HepG2 (cell line): ENCODE measurements around the gene TTLL1. TPM values are rescaled to one million over a fixed set of nuclear protein-coding genes. Genes with fewer than 3 reads are reported as not detected.

ENCODE experiments used
- ATF2 ChIP-seq: sonication (generic); formaldehyde crosslinking; IDR thresholded peaks from 2 replicates; pipeline ENCODE4 v1.4.0; 2020; ENCODE audit warnings: missing genetic modification reagents
- CBFB ChIP-seq: sonication (generic); formaldehyde crosslinking; IDR thresholded peaks from 2 replicates; pipeline ENCODE4 v1.4.0; 2020; ENCODE audit warnings: missing genetic modification reagents
- CCDC6 ChIP-seq: sonication (generic); formaldehyde crosslinking; IDR thresholded peaks from 2 replicates; pipeline ENCODE4 v1.8.1; 2022; ENCODE audit warnings: mild to moderate bottlenecking, missing genetic modification reagents, moderate library complexity
- E2F2 ChIP-seq: sonication (generic); formaldehyde crosslinking; IDR thresholded peaks from 2 replicates; pipeline ENCODE4 v1.4.0; 2020; ENCODE audit warnings: missing genetic modification reagents, borderline replicate concordance
- MTF2 ChIP-seq: sonication (generic); formaldehyde crosslinking; IDR thresholded peaks from 2 replicates; pipeline ENCODE4 v1.5.0; 2020; ENCODE audit warnings: missing genetic modification reagents, borderline replicate concordance
- NR1H2 ChIP-seq: sonication (generic); formaldehyde crosslinking; IDR thresholded peaks from 2 replicates; pipeline ENCODE4 v1.8.1; 2022; ENCODE audit warnings: low read depth, missing genetic modification reagents, borderline replicate concordance
- PBX2 ChIP-seq: IDR thresholded peaks from 2 replicates; pipeline ENCODE4 v1.6.1; 2016; ENCODE audit warnings: control low read depth
- RFXANK ChIP-seq: IDR thresholded peaks from 2 replicates; pipeline ENCODE4 v1.6.1; 2016
- SMC3 ChIP-seq: IDR thresholded peaks from 2 replicates; pipeline ENCODE4 v1.6.1; 2011; ENCODE audit warnings: low read length, improper control_type of control experiment
- SP140L ChIP-seq: sonication (generic); formaldehyde crosslinking; IDR thresholded peaks from 2 replicates; pipeline ENCODE4 v1.4.0; 2020; ENCODE audit warnings: missing genetic modification reagents, borderline replicate concordance
- ZBTB49 ChIP-seq: sonication (generic); formaldehyde crosslinking; IDR thresholded peaks from 2 replicates; pipeline ENCODE4 v1.4.0; 2020; ENCODE audit warnings: missing genetic modification reagents, borderline replicate concordance
- ZBTB8A ChIP-seq: sonication (generic); formaldehyde crosslinking; IDR thresholded peaks from 2 replicates; pipeline ENCODE4 v1.4.0; 2020; ENCODE audit warnings: mild to moderate bottlenecking, low read depth, missing genetic modification reagents, borderline replicate concordance
- ZNF143 ChIP-seq: sonication (generic); formaldehyde crosslinking; IDR thresholded peaks from 2 replicates; pipeline ENCODE4 v1.4.0; 2020; ENCODE audit warnings: missing genetic modification reagents
- ZNF441 ChIP-seq: sonication (generic); formaldehyde crosslinking; IDR thresholded peaks from 2 replicates; pipeline ENCODE4 v1.7.0; 2021; ENCODE audit warnings: missing genetic modification reagents, borderline replicate concordance
- ZNF468 ChIP-seq: sonication (generic); formaldehyde crosslinking; IDR thresholded peaks from 2 replicates; pipeline ENCODE4 v1.8.0; 2022; ENCODE audit warnings: mild to moderate bottlenecking, moderate library complexity, missing genetic modification reagents
- ZNF776 ChIP-seq: sonication (generic); formaldehyde crosslinking; IDR thresholded peaks from 2 replicates; pipeline ENCODE4 v1.4.0; 2020; ENCODE audit warnings: mild to moderate bottlenecking, missing genetic modification reagents
- ZNF782 ChIP-seq: sonication (generic); formaldehyde crosslinking; IDR thresholded peaks from 2 replicates; pipeline ENCODE4 v1.4.0; 2020; ENCODE audit warnings: missing genetic modification reagents, mild to moderate bottlenecking, borderline replicate concordance
- ZNF841 ChIP-seq: sonication (generic); formaldehyde crosslinking; IDR thresholded peaks from 2 replicates; pipeline ENCODE4 v1.8.1; 2023; ENCODE audit warnings: missing genetic modification reagents, borderline replicate concordance
- polyA plus RNA-seq, 8 experiments: library from polyadenylated mRNA; depleted of rRNA in 3 of 8; stranded (reverse) in 7 of 8; unstranded in 1 of 8; fragments of >200 nt; fragmentation: Illumina TruSeq in 4 of 8; extraction: Trizol in 4 of 8; gene quantifications; 2 replicates each; pipeline versions ENCODE4 v1.2.1 to v1.2.3, GENCODE V29; 2011 to 2016; ENCODE audit warnings: low read depth in 4 of 8, missing spikeins in 1 of 8, mixed read lengths in 1 of 8; ENCODE audit not compliant: insufficient read depth in 1 of 8
- total RNA-seq, 5 experiments: library from RNA; depleted of rRNA; stranded (reverse); fragments of >200 nt; fragmentation: Illumina TruSeq; extraction: Trizol; gene quantifications; 2 replicates each; pipeline ENCODE4 v1.2.3, GENCODE V29; 2016; ENCODE audit warnings: low read depth in 1 of 5

Gene TTLL1
- total and polyA plus RNA-seq, 2 of the 13 experiments (the other 11 are each of a cell fraction or from before 2014, with no cell fraction given): 1.6 to 5.3 TPM

- TF ChIP-seq SP140L: no peak
- no peak for TF ChIP-seq ZNF841 (CRISPR knock-in tag)
- TF ChIP-seq MTF2: peak; percentile 77; the same call in 1 of the 2 replicates
- no peak for TF ChIP-seq ZNF441
- TF ChIP-seq ZBTB49 (CRISPR knock-in tag): no peak
- 0 out of 2 replicates have a peak, but pooled peaks have one; percentile 59 for TF ChIP-seq ZNF776 (CRISPR knock-in tag)
- TF ChIP-seq CBFB (CRISPR knock-in tag): no peak
- no peak for TF ChIP-seq ZNF143 (CRISPR knock-in tag)
- no peak for TF ChIP-seq RFXANK (CRISPR knock-in tag)
- TF ChIP-seq PBX2: no peak
- no peak for TF ChIP-seq SMC3
- TF ChIP-seq NR1H2 (CRISPR knock-in tag): no peak
- TF ChIP-seq ZNF782 (CRISPR knock-in tag): no peak
- peak; percentile 99 for TF ChIP-seq ZBTB8A
- TF ChIP-seq ZNF468 (CRISPR knock-in tag): no peak
- TF ChIP-seq ATF2: no peak
- no peak for TF ChIP-seq CCDC6
- no peak for TF ChIP-seq E2F2 (CRISPR knock-in tag)
These were observed 21.9 kb upstream of the TTLL1 start (continued) for GRCh38 chr22:43110927-43111623.
